Small intestine (tissue), 7 donors: ENCODE results near the gene G3BP2. TPM values are rescaled to one million over a fixed set of nuclear protein-coding genes. Genes with fewer than 3 reads are reported as not detected.
"Not testable (repeated sequence)": the region's sequence is repeated elsewhere in the genome, so short reads cannot be mapped to it uniquely, and the experiment has no call there.

Experiments
- DNase-seq, 2 donors: peaks; one replicate each; pipeline versions ENCODE4 v3.0.0 to v3.0.0-alpha.2; 2013
- FAIRE-seq: peaks from 2 replicates; lab custom pipeline; 2012; peaks lifted over from hg19 to GRCh38; lab: Jason Lieb, UNC
- H3K27ac ChIP-seq, 3 donors: one replicate each; pipeline ENCODE4 v1.5.1; 2013; ENCODE audit warnings: low read length in 2 of 3, mild to moderate bottlenecking in 2 of 3, control low read depth in 1 of 3, inconsistent platforms in 1 of 3, low read depth in 1 of 3, moderate library complexity in 1 of 3
- H3K27me3 ChIP-seq, 3 donors: one replicate each; pipeline ENCODE4 v1.6.1; 2013; ENCODE audit warnings: low read length in 3 of 3, inconsistent platforms in 1 of 3; ENCODE audit not compliant: control insufficient read depth in 3 of 3, insufficient read depth in 3 of 3
- H3K36me3 ChIP-seq, 3 donors: one replicate each; pipeline ENCODE4 v1.6.1; 2013; ENCODE audit warnings: low read length in 3 of 3, inconsistent platforms in 1 of 3, low read depth in 1 of 3, mild to moderate bottlenecking in 1 of 3, moderate library complexity in 1 of 3; ENCODE audit not compliant: control insufficient read depth in 3 of 3, insufficient read depth in 2 of 3
- H3K4me1 ChIP-seq, 3 donors: one replicate each; pipeline ENCODE4 v1.6.1; 2013; ENCODE audit warnings: low read length in 2 of 3, inconsistent platforms in 1 of 3, low read depth in 1 of 3, mild to moderate bottlenecking in 1 of 3, moderate library complexity in 1 of 3; ENCODE audit not compliant: control insufficient read depth in 3 of 3, insufficient read depth in 2 of 3
- H3K4me3 ChIP-seq, 3 donors: one replicate each; pipeline ENCODE4 v1.5.1; 2013; ENCODE audit warnings: low read length in 3 of 3, control low read depth in 1 of 3, inconsistent platforms in 1 of 3, low read depth in 1 of 3, mild to moderate bottlenecking in 1 of 3, moderate library complexity in 1 of 3
- H3K9me3 ChIP-seq, 2 donors: one replicate each; pipeline ENCODE4 v1.6.1; 2013; ENCODE audit warnings: low read depth in 1 of 2, low read length in 1 of 2; ENCODE audit not compliant: control insufficient read depth in 2 of 2, insufficient read depth in 1 of 2
- WGBS, 3 donors: extraction: QIAGEN DNeasy Blood & Tissue Kit; methylation state at CpG; one replicate each; pipeline ENCODE4 v1.1.7; 2013; 5-methylcytosine and 5-hydroxymethylcytosine counted together
- polyA plus RNA-seq, 4 donors: library from polyadenylated mRNA; stranded (reverse) in 3 of 4; unstranded in 1 of 4; fragments of 200-250 nt in 3 of 4; fragments of 120-200 nt in 1 of 4; gene quantifications; one replicate each; pipeline versions ENCODE4 v1.2.1 to v1.2.3, GENCODE V29; 2013
- donor health status: healthy with polysubstance abuse.
- donor health status: control.
- donor health status: control.
- donor health status: Bipolar disorder and iron deficiency.
- donor health status: healthy.

The G3BP2 gene
- polyA plus RNA-seq, 4 donors = 44.1 to 145 (median 50.0) TPM

- FAIRE-seq = no peak
- Histone ChIP-seq H3K9me3 (peaks cover 0 to 3% of the 10 kb centered on the region in 2 donors), H3K36me3 (peaks cover 0 to 8% (median 0%) of the 10 kb centered on the region in 3 donors), H3K27me3 (no peaks in the 10 kb centered on the region), H3K4me1 (peaks cover 0 to 17% (median 3%) of the 10 kb centered on the region in 3 donors), H3K4me3 (no peak overlapping the region), H3K27ac (peak overlapping the region in 1 of 3 donors; percentile 80)
- peak in 1 of 2 donors; percentile 43 for DNase-seq
- 85 to 93% (median 89%) methylated on average over 3 of the region's 3 CpGs for WGBS, 3 donors
These were observed 23.4 kb upstream of the G3BP2 start for GRCh38 chr4:75696581-75696980.

- WGBS, 3 donors = 14 to 34% (median 25%) methylated on average over 3 of the region's 3 CpGs
- FAIRE-seq (no peak), DNase-seq (peak; percentile 69 to 90)
- H3K27ac ChIP-seq = peak overlapping the region in 1 of 3 donors; percentile 80
- peaks cover 0 to 17% (median 3%) of the 10 kb centered on the region in 3 donors for H3K4me1 ChIP-seq
- peaks cover 0 to 3% of the 10 kb centered on the region in 2 donors for H3K9me3 ChIP-seq
- no peaks in the 10 kb centered on the region for H3K27me3 ChIP-seq
- no peak overlapping the region for H3K4me3 ChIP-seq
- peaks cover 0 to 12% (median 0%) of the 10 kb centered on the region in 3 donors for H3K36me3 ChIP-seq
These were observed 22.9 kb upstream of the G3BP2 start for GRCh38 chr4:75696071-75696470.

GRCh38 chr4:75692066-75692465, 18.9 kb upstream of the G3BP2 start:
- H3K27me3 ChIP-seq, FAIRE-seq, DNase-seq, H3K27ac ChIP-seq, H3K4me3 ChIP-seq, H3K9me3 ChIP-seq: not testable (repeated sequence)
- 96 to 98% (median 97%) methylated on average over 5 of the region's 5 CpGs for WGBS, 3 donors
- Histone ChIP-seq H3K4me1 (peaks cover 0 to 17% (median 3%) of the 10 kb centered on the region in 3 donors), H3K36me3 (peaks cover 0 to 19% (median 2%) of the 10 kb centered on the region in 3 donors)

- DNase-seq, H3K4me3 ChIP-seq, H3K4me1 ChIP-seq, H3K27me3 ChIP-seq, H3K27ac ChIP-seq, FAIRE-seq: not testable (repeated sequence)
- Histone ChIP-seq H3K36me3 (peaks cover 0 to 12% (median 2%) of the 10 kb centered on the region in 3 donors), H3K9me3 (peaks cover 0 to 10% of the 10 kb centered on the region in 2 donors)
- WGBS, 3 donors = 97 to 100% (median 97%) methylated on average over 1 of the region's 1 CpG
These were observed 13.9 kb upstream of the G3BP2 start for GRCh38 chr4:75687125-75687524.

- peaks cover 0 to 10% of the 10 kb centered on the region in 2 donors for H3K9me3 ChIP-seq
- DNase-seq (no peak), FAIRE-seq (no peak)
- no peak overlapping the region for H3K27ac ChIP-seq
- no peaks in the 10 kb centered on the region for H3K4me1 ChIP-seq
- no peaks in the 10 kb centered on the region for H3K27me3 ChIP-seq
- WGBS, 3 donors = 80 to 89% (median 81%) methylated on average over 2 to 3 of the region's 3 CpGs
- no peak overlapping the region for H3K4me3 ChIP-seq
- peaks cover 0 to 10% (median 2%) of the 10 kb centered on the region in 3 donors for H3K36me3 ChIP-seq
These were observed 13.1 kb upstream of the G3BP2 start for GRCh38 chr4:75686346-75686745.

- Histone ChIP-seq H3K27me3 (no peaks in the 10 kb centered on the region), H3K36me3 (peaks cover 0 to 7% (median 2%) of the 10 kb centered on the region in 3 donors), H3K9me3 (peaks cover 0 to 10% of the 10 kb centered on the region in 2 donors), H3K27ac (no peak overlapping the region), H3K4me1 (no peaks in the 10 kb centered on the region), H3K4me3 (no peak overlapping the region)
- DNase-seq (no peak), FAIRE-seq (no peak)
- WGBS, 3 donors = 72 to 95% (median 88%) methylated on average over 2 of the region's 2 CpGs
These were observed 12.5 kb upstream of the G3BP2 start for GRCh38 chr4:75685546-75686189.

- H3K27ac ChIP-seq = no peak overlapping the region
- H3K4me1 ChIP-seq = no peaks in the 10 kb centered on the region
- peaks cover 0 to 10% of the 10 kb centered on the region in 2 donors for H3K9me3 ChIP-seq
- 95 to 98% (median 97%) methylated on average over 6 of the region's 6 CpGs for WGBS, 3 donors
- DNase-seq (no peak), FAIRE-seq (no peak)
- H3K27me3 ChIP-seq = no peaks in the 10 kb centered on the region
- H3K4me3 ChIP-seq = no peak overlapping the region
- H3K36me3 ChIP-seq = peaks cover 0 to 4% (median 2%) of the 10 kb centered on the region in 3 donors
These were observed 10.4 kb upstream of the G3BP2 start for GRCh38 chr4:75683482-75684155.

GRCh38 chr4:75679876-75680575, 6.8 kb upstream of the G3BP2 start:
- no peak for FAIRE-seq
- H3K36me3 ChIP-seq = no peaks in the 10 kb centered on the region
- WGBS, 3 donors = 86 to 91% (median 91%) methylated on average over 3 of the region's 3 CpGs

More at GRCh38 chr4:75679876-75680575, 6.8 kb upstream of the G3BP2 start:
- no peaks in the 10 kb centered on the region for H3K9me3 ChIP-seq
- no peak for DNase-seq
- no peak overlapping the region for H3K4me3 ChIP-seq
- H3K4me1 ChIP-seq = peaks cover 0 to 3% (median 0%) of the 10 kb centered on the region in 3 donors
- H3K27ac ChIP-seq = no peak overlapping the region
- H3K27me3 ChIP-seq = no peaks in the 10 kb centered on the region
